ENCODE data around the gene VAMP5.

GRCh38 chr2:85635636-85636035 lies 51.4 kb downstream of the VAMP5 start:
- no peak for TF ChIP-seq CTCF (conservative IDR thresholded peaks at IDR 0.05; ENCODE audit: low read depth in 2 of 2)
- TF ChIP-seq NANOG (IDR thresholded peaks at IDR 0.05; ENCODE audit: borderline replicate concordance): no peak
- TF ChIP-seq CREB1 (CRISPR knock-in tag; IDR thresholded peaks at IDR 0.05; ENCODE audit: low read depth): no peak
- no peak for TF ChIP-seq POLR2AphosphoS5 (IDR thresholded peaks at IDR 0.05; ENCODE audit: low read depth)

Data from GM23338 (cell line).